ENCODE results near the gene NRROS.

Gene NRROS

GRCh38 chr3:196689941-196690660 lies 50.6 kb downstream of the NRROS start:
- no peak for DNase-seq

- no peak for DNase-seq
Observed at GRCh38 chr3:196691386-196691785, 51.9 kb downstream of the NRROS start.

GRCh38 chr3:196694202-196694638 lies 54.7 kb downstream of the NRROS start:
- no peak for DNase-seq

GRCh38 chr3:196694941-196695848 lies 55.7 kb downstream of the NRROS start:
- DNase-seq = no peak

- DNase-seq = no peak
Observed at GRCh38 chr3:196695849-196696226, 56.3 kb downstream of the NRROS start.

GRCh38 chr3:196697270-196697669 lies 57.8 kb downstream of the NRROS start:
- no peak for DNase-seq

- DNase-seq = no peak
Observed at GRCh38 chr3:196699749-196700148, 60.3 kb downstream of the NRROS start.

GRCh38 chr3:196700801-196701200 lies 61.3 kb downstream of the NRROS start:
- no peak for DNase-seq

- no peak for DNase-seq
Observed at GRCh38 chr3:196706327-196706726, 66.8 kb downstream of the NRROS start.

GRCh38 chr3:196706731-196707130 lies 67.2 kb downstream of the NRROS start:
- no peak for DNase-seq

- DNase-seq = no peak
Observed at GRCh38 chr3:196707566-196707965, 68.1 kb downstream of the NRROS start.

GRCh38 chr3:196708467-196708866 lies 69.0 kb downstream of the NRROS start:
- no peak for DNase-seq

Data from left hindlimb (tissue), 1 donor.